Thyroid gland (tissue), 4 donors: ENCODE results near the gene GDPD3.

ENCODE experiments used
- POLR2A ChIP-seq, 2 donors: fragments of 450-650 bp; IDR thresholded peaks; one replicate each; pipeline ENCODE4 v1.6.1; 2017; ENCODE audit warnings: antibody characterized with exemption in 2 of 2, mild to moderate bottlenecking in 2 of 2, moderate library complexity in 1 of 2
- TF ChIP-seq, protein P1 (sequence below), 6 experiments: fragments of 200-600 bp in 3 of 6; fragments of 450-650 bp in 3 of 6; sonication (generic) in 3 of 6; IDR thresholded peaks; one replicate each; pipeline ENCODE4 v1.5.1; 2016 to 2019; ENCODE audit warnings: antibody characterized with exemption in 6 of 6, mild to moderate bottlenecking in 2 of 6, inconsistent platforms in 1 of 6, moderate library complexity in 1 of 6

GRCh38 chr16:30063278-30063892 lies 50.0 kb downstream of the GDPD3 start:
- TF ChIP-seq, protein P1, sequence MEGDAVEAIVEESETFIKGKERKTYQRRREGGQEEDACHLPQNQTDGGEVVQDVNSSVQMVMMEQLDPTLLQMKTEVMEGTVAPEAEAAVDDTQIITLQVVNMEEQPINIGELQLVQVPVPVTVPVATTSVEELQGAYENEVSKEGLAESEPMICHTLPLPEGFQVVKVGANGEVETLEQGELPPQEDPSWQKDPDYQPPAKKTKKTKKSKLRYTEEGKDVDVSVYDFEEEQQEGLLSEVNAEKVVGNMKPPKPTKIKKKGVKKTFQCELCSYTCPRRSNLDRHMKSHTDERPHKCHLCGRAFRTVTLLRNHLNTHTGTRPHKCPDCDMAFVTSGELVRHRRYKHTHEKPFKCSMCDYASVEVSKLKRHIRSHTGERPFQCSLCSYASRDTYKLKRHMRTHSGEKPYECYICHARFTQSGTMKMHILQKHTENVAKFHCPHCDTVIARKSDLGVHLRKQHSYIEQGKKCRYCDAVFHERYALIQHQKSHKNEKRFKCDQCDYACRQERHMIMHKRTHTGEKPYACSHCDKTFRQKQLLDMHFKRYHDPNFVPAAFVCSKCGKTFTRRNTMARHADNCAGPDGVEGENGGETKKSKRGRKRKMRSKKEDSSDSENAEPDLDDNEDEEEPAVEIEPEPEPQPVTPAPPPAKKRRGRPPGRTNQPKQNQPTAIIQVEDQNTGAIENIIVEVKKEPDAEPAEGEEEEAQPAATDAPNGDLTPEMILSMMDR (IDR thresholded peaks at IDR 0.05) = no peak
- no peak for TF ChIP-seq POLR2A (IDR thresholded peaks at IDR 0.05)
